GM23338 (cell line): ENCODE measurements around the gene WIPF3. TPM values are rescaled to one million over a fixed set of nuclear protein-coding genes. Genes with fewer than 3 reads are reported as not detected.

ENCODE experiments used
- ATAC-seq: fragments of 200-7000 bp; cut with Tn5 transposase; 3 replicates; pipeline ENCODE4 v1.9.1; 2020
- DNase-seq: peaks from one replicate; pipeline ENCODE4 v3.0.0-alpha.2; 2015; ENCODE audit warnings: low spot score
- H2AFZ ChIP-seq: fragments of 200-600 bp; sonication (generic); 2 replicates; pipeline ENCODE4 v1.8.0; 2016; ENCODE audit warnings: antibody characterized with exemption, mild to moderate bottlenecking, moderate library complexity
- H3F3A ChIP-seq: fragments of 200-600 bp; sonication (generic); replicated peaks from 2 replicates; pipeline ENCODE4 v1.8.0; 2017; ENCODE audit warnings: antibody characterized with exemption, mixed run types, low read depth
- H3K27ac ChIP-seq: fragments of 200-600 bp; sonication (generic); 2 replicates; pipeline ENCODE4 v1.6.1; 2016; ENCODE audit warnings: low read depth
- H3K27me3 ChIP-seq: fragments of 200-600 bp; sonication (generic); 2 replicates; pipeline ENCODE4 v1.8.0; 2016; ENCODE audit warnings: mild to moderate bottlenecking, mixed run types, moderate library complexity; ENCODE audit not compliant: insufficient read depth
- H3K36me3 ChIP-seq: fragments of 200-600 bp; sonication (generic); 2 replicates; pipeline ENCODE4 v1.8.0; 2016; ENCODE audit warnings: mild to moderate bottlenecking; ENCODE audit not compliant: insufficient read depth
- H3K4me1 ChIP-seq: fragments of 200-600 bp; sonication (generic); 2 replicates; pipeline ENCODE4 v1.8.0; 2016; ENCODE audit warnings: mild to moderate bottlenecking, moderate library complexity; ENCODE audit not compliant: insufficient read depth
- H3K4me2 ChIP-seq: fragments of 200-600 bp; sonication (generic); 2 replicates; pipeline ENCODE4 v1.7.1; 2017; ENCODE audit warnings: mixed run types
- H3K4me3 ChIP-seq: fragments of 200-600 bp; sonication (generic); 2 replicates; pipeline ENCODE4 v1.6.1; 2016; ENCODE audit warnings: mixed run types
- H3K79me2 ChIP-seq: fragments of 200-600 bp; sonication (generic); replicated peaks from 2 replicates; pipeline ENCODE4 v1.8.0; 2017; ENCODE audit warnings: mild to moderate bottlenecking; ENCODE audit not compliant: insufficient read depth
- H3K9me2 ChIP-seq: fragments of 200-600 bp; sonication (generic); 2 replicates; pipeline ENCODE4 v1.8.0; 2017; ENCODE audit not compliant: insufficient read depth
- H4K20me1 ChIP-seq: fragments of 200-600 bp; sonication (generic); replicated peaks from 2 replicates; pipeline ENCODE4 v1.8.0; 2017; ENCODE audit warnings: mild to moderate bottlenecking; ENCODE audit not compliant: insufficient read depth
- H3K27ac Mint-ChIP-seq: 2 replicates; pipeline ENCODE4 v1.8.0; 2020; ENCODE audit warnings: inconsistent platforms, mild to moderate bottlenecking, moderate library complexity, mixed read lengths
- H3K27me3 Mint-ChIP-seq: 3 replicates; pipeline ENCODE4 v1.8.0; 2022; ENCODE audit warnings: low read depth, mild to moderate bottlenecking, moderate library complexity, mixed read lengths, inconsistent platforms; ENCODE audit not compliant: insufficient read depth, poor library complexity
- H3K36me3 Mint-ChIP-seq: 3 replicates; pipeline ENCODE4 v1.8.0; 2021; ENCODE audit warnings: low read depth, mild to moderate bottlenecking, inconsistent platforms, moderate library complexity, mixed read lengths
- H3K4me1 Mint-ChIP-seq: 3 replicates; pipeline ENCODE4 v1.8.0; 2020; ENCODE audit warnings: mild to moderate bottlenecking, inconsistent platforms, mixed read lengths
- H3K4me3 Mint-ChIP-seq: 3 replicates; pipeline ENCODE4 v1.8.0; 2021; ENCODE audit warnings: moderate library complexity, mild to moderate bottlenecking, inconsistent platforms, mixed read lengths
- H3K9me3 Mint-ChIP-seq: 3 replicates; pipeline ENCODE4 v1.8.0; 2020; ENCODE audit warnings: moderate library complexity, mild to moderate bottlenecking, inconsistent platforms, mixed read lengths
- CREB1 ChIP-seq: fragments of 250-450 bp; sonication (Bioruptor Pico); IDR thresholded peaks from 2 replicates; pipeline ENCODE4 v1.5.0; 2020; ENCODE audit warnings: low read depth, mild to moderate bottlenecking, moderate library complexity
- EZH2 ChIP-seq: fragments of 200-600 bp; sonication (generic); IDR thresholded peaks from one replicate; pipeline ENCODE4 v1.8.0; 2017; ENCODE audit warnings: antibody characterized with exemption, mild to moderate bottlenecking, low read depth; ENCODE audit not compliant: unreplicated experiment
- EZH2phosphoT487 ChIP-seq: fragments of 200-600 bp; sonication (generic); IDR thresholded peaks from one replicate; pipeline ENCODE4 v1.8.1; 2018; ENCODE audit warnings: antibody characterized with exemption; ENCODE audit not compliant: unreplicated experiment
- JUNB ChIP-seq: IDR thresholded peaks from one replicate; pipeline ENCODE4 v1.6.1; 2016; ENCODE audit warnings: antibody characterized with exemption; ENCODE audit not compliant: unreplicated experiment
- NANOG ChIP-seq: IDR thresholded peaks from 2 replicates; pipeline ENCODE4 v1.6.1; 2016; ENCODE audit warnings: antibody characterized with exemption, borderline replicate concordance
- POLR2AphosphoS5 ChIP-seq: IDR thresholded peaks from 2 replicates; pipeline ENCODE4 v1.6.1; 2016; ENCODE audit warnings: antibody characterized with exemption, low read depth
- STAT1 ChIP-seq: IDR thresholded peaks from one replicate; pipeline ENCODE4 v1.6.1; 2016; ENCODE audit warnings: antibody characterized with exemption; ENCODE audit not compliant: unreplicated experiment
- ZNF114 ChIP-seq: fragments of 250-450 bp; sonication (Bioruptor Pico); IDR thresholded peaks from 2 replicates; pipeline ENCODE4 v1.5.0; 2020; ENCODE audit warnings: mild to moderate bottlenecking, moderate library complexity
- ZNF331 ChIP-seq: fragments of 250-450 bp; sonication (Bioruptor Pico); IDR thresholded peaks from 2 replicates; pipeline ENCODE4 v1.5.0; 2020; ENCODE audit warnings: low read depth, mild to moderate bottlenecking, moderate library complexity
- ZNF462 ChIP-seq: fragments of 250-450 bp; sonication (Bioruptor Pico); IDR thresholded peaks from 2 replicates; pipeline ENCODE4 v1.5.0; 2020; ENCODE audit warnings: mild to moderate bottlenecking, moderate library complexity
- polyA plus RNA-seq: library from polyadenylated mRNA; unstranded; fragments of >200 nt; fragmentation: Nextera tagmentation; extraction: Ambion mirVana; gene quantifications from 2 replicates; pipeline ENCODE4 v1.2.1, GENCODE V29; 2016
- total RNA-seq: library from RNA; depleted of rRNA; stranded (reverse); fragments of >200 nt; shearing (Covaris generic); gene quantifications from 2 replicates; pipeline ENCODE4 v1.2.3, GENCODE V29; 2014
- TF ChIP-seq, protein P1 (sequence below), 2 experiments: fragments of 200-600 bp in 1 of 2; sonication (generic) in 1 of 2; conservative IDR thresholded peaks; 2 replicates each; pipeline versions ENCODE4 v1.5.1 to v1.6.1; 2016 to 2017; ENCODE audit warnings: antibody characterized with exemption in 2 of 2, low read depth in 2 of 2, mild to moderate bottlenecking in 2 of 2, moderate library complexity in 1 of 2
- TF ChIP-seq, protein P2 (sequence below): IDR thresholded peaks from one replicate; pipeline ENCODE4 v1.6.1; 2018; ENCODE audit warnings: antibody characterized with exemption; ENCODE audit not compliant: unreplicated experiment
- TF ChIP-seq, protein P3 (sequence below): IDR thresholded peaks from 2 replicates; pipeline ENCODE4 v1.6.1; 2016; ENCODE audit warnings: antibody characterized with exemption

Gene WIPF3
- total and polyA plus RNA-seq, 2 experiments from 2014 or later = 5.7 to 11.4 TPM

DNA sequence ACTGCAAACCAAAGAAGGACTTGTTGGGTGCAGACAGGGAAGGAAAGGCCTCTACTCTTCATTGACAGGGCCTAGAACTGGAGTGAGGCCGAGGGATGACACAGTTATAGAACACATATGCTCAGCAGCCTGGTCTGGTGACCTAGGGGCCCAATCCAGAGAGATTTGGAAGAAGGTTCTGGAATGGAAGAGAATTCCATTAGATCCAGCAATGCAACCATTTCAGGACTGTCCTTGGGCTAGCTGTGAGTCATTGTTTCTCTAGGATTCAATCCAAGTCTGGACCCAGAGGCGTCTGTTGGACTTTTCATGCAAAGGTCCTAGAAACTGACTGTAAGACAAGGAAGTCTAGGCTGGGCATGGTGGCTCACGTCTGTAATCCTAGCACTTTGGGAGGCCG lies 59.2 kb downstream of the WIPF3 start:
- Histone ChIP-seq H3K9me2 (no peaks in the 10 kb centered on the region), H3K27me3 (no peaks in the 10 kb centered on the region), H3K27ac (no peak overlapping the region), H3K36me3 (no peaks in the 10 kb centered on the region), H3K79me2 (no peaks in the 10 kb centered on the region), H3K4me2 (no peak overlapping the region), H3K4me1 (0 out of 2 replicates have a peak, but pooled peaks cover 8% of the 10 kb centered on the region), H2AFZ (no peak overlapping the region), H3K4me3 (no peak overlapping the region), H3F3A (no peaks in the 10 kb centered on the region), H4K20me1 (no peaks in the 10 kb centered on the region)
- no peak for TF ChIP-seq ZNF114 (CRISPR knock-in tag)
- TF ChIP-seq CREB1 (CRISPR knock-in tag) = no peak
- TF ChIP-seq, protein P1, sequence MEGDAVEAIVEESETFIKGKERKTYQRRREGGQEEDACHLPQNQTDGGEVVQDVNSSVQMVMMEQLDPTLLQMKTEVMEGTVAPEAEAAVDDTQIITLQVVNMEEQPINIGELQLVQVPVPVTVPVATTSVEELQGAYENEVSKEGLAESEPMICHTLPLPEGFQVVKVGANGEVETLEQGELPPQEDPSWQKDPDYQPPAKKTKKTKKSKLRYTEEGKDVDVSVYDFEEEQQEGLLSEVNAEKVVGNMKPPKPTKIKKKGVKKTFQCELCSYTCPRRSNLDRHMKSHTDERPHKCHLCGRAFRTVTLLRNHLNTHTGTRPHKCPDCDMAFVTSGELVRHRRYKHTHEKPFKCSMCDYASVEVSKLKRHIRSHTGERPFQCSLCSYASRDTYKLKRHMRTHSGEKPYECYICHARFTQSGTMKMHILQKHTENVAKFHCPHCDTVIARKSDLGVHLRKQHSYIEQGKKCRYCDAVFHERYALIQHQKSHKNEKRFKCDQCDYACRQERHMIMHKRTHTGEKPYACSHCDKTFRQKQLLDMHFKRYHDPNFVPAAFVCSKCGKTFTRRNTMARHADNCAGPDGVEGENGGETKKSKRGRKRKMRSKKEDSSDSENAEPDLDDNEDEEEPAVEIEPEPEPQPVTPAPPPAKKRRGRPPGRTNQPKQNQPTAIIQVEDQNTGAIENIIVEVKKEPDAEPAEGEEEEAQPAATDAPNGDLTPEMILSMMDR (conservative IDR thresholded peaks at IDR 0.05; ENCODE audit: low read depth in 2 of 2) = no peak
- no peak for TF ChIP-seq EZH2phosphoT487
- TF ChIP-seq, protein P2, sequence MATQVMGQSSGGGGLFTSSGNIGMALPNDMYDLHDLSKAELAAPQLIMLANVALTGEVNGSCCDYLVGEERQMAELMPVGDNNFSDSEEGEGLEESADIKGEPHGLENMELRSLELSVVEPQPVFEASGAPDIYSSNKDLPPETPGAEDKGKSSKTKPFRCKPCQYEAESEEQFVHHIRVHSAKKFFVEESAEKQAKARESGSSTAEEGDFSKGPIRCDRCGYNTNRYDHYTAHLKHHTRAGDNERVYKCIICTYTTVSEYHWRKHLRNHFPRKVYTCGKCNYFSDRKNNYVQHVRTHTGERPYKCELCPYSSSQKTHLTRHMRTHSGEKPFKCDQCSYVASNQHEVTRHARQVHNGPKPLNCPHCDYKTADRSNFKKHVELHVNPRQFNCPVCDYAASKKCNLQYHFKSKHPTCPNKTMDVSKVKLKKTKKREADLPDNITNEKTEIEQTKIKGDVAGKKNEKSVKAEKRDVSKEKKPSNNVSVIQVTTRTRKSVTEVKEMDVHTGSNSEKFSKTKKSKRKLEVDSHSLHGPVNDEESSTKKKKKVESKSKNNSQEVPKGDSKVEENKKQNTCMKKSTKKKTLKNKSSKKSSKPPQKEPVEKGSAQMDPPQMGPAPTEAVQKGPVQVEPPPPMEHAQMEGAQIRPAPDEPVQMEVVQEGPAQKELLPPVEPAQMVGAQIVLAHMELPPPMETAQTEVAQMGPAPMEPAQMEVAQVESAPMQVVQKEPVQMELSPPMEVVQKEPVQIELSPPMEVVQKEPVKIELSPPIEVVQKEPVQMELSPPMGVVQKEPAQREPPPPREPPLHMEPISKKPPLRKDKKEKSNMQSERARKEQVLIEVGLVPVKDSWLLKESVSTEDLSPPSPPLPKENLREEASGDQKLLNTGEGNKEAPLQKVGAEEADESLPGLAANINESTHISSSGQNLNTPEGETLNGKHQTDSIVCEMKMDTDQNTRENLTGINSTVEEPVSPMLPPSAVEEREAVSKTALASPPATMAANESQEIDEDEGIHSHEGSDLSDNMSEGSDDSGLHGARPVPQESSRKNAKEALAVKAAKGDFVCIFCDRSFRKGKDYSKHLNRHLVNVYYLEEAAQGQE = no peak
- TF ChIP-seq ZNF331 (CRISPR knock-in tag) = no peak
- TF ChIP-seq, protein P3, sequence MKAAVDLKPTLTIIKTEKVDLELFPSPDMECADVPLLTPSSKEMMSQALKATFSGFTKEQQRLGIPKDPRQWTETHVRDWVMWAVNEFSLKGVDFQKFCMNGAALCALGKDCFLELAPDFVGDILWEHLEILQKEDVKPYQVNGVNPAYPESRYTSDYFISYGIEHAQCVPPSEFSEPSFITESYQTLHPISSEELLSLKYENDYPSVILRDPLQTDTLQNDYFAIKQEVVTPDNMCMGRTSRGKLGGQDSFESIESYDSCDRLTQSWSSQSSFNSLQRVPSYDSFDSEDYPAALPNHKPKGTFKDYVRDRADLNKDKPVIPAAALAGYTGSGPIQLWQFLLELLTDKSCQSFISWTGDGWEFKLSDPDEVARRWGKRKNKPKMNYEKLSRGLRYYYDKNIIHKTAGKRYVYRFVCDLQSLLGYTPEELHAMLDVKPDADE = no peak
- TF ChIP-seq STAT1 = no peak
- no peak for TF ChIP-seq POLR2AphosphoS5
- TF ChIP-seq ZNF462 (CRISPR knock-in tag) = no peak
- TF ChIP-seq NANOG = no peak
- no peak for TF ChIP-seq JUNB
- TF ChIP-seq EZH2 = no peak
- Mint-ChIP-seq H3K36me3 (no peaks in the 10 kb centered on the region), H3K4me1 (peaks cover 5% of the 10 kb centered on the region), H3K27ac (no peak overlapping the region), H3K4me3 (no peak overlapping the region), H3K9me3 (no peaks in the 10 kb centered on the region), H3K27me3 (peaks cover 3% of the 10 kb centered on the region)
- DNase-seq = no peak
- ATAC-seq = no peak
